PC-9 (cell line): ENCODE results near the gene ARID4A.

ENCODE experiments used
- EZH2 ChIP-seq: fragments of 200-600 bp; sonication (generic); IDR thresholded peaks from 2 replicates; pipeline ENCODE4 v1.8.0; 2017; ENCODE audit warnings: antibody characterized with exemption, low read depth
- TF ChIP-seq, protein P1 (sequence below): fragments of 200-600 bp; sonication (generic); conservative IDR thresholded peaks from 2 replicates; pipeline ENCODE4 v1.6.1; 2017; ENCODE audit warnings: mixed run types, antibody characterized with exemption, mild to moderate bottlenecking, moderate library complexity

DNA sequence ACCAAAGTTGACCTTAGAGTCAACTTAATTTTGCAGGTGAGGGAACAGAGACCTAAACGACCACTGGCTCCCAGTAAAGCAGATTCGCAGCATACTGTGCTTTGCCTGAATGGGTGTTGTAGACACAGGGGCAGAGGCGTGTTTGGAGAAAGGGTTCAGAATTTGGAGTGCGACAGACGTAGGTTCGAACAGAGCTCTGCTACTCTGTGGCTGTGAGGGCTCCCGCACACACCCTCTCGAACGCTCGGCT is 97.1 kb downstream of the ARID4A start:
- TF ChIP-seq, protein P1, sequence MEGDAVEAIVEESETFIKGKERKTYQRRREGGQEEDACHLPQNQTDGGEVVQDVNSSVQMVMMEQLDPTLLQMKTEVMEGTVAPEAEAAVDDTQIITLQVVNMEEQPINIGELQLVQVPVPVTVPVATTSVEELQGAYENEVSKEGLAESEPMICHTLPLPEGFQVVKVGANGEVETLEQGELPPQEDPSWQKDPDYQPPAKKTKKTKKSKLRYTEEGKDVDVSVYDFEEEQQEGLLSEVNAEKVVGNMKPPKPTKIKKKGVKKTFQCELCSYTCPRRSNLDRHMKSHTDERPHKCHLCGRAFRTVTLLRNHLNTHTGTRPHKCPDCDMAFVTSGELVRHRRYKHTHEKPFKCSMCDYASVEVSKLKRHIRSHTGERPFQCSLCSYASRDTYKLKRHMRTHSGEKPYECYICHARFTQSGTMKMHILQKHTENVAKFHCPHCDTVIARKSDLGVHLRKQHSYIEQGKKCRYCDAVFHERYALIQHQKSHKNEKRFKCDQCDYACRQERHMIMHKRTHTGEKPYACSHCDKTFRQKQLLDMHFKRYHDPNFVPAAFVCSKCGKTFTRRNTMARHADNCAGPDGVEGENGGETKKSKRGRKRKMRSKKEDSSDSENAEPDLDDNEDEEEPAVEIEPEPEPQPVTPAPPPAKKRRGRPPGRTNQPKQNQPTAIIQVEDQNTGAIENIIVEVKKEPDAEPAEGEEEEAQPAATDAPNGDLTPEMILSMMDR, result no peak; the same call in 1 of the 2 replicates
- TF ChIP-seq EZH2, result no peak
